Jurkat, Clone E6-1 (cell line): ENCODE measurements around the gene CYP19A1.

ENCODE experiments used
- DNase-seq: peaks from one replicate; pipeline ENCODE4 v3.0.0-alpha.2; 2011; ENCODE audit warnings: low read depth, low spot score
- H3K4me3 ChIP-seq: 2 replicates; pipeline ENCODE4 v1.5.1; 2011; ENCODE audit warnings: mild to moderate bottlenecking, low read length, control low read depth, moderate library complexity

Gene CYP19A1

GRCh38 chr15:51332206-51333147 lies 5.9 kb downstream of the CYP19A1 start:
- H3K4me3 ChIP-seq: no peak overlapping the region
- no peak for DNase-seq

- H3K4me3 ChIP-seq: no peak overlapping the region
- no peak for DNase-seq
These were observed 7.3 kb downstream of the CYP19A1 start for GRCh38 chr15:51331141-51331540.

- no peak for DNase-seq
- H3K4me3 ChIP-seq: no peak overlapping the region
These were observed 9.5 kb downstream of the CYP19A1 start for GRCh38 chr15:51328926-51329325.

GRCh38 chr15:51327081-51327480 lies 11.3 kb downstream of the CYP19A1 start:
- no peak overlapping the region for H3K4me3 ChIP-seq
- no peak for DNase-seq

- no peak overlapping the region for H3K4me3 ChIP-seq
- DNase-seq: no peak
These were observed 13.2 kb downstream of the CYP19A1 start for GRCh38 chr15:51325167-51325566.

- H3K4me3 ChIP-seq: no peak overlapping the region
- no peak for DNase-seq
These were observed 14.6 kb downstream of the CYP19A1 start for GRCh38 chr15:51323749-51324148.

GRCh38 chr15:51322621-51323296 lies 15.6 kb downstream of the CYP19A1 start:
- H3K4me3 ChIP-seq: no peak overlapping the region
- no peak for DNase-seq

- H3K4me3 ChIP-seq: no peak overlapping the region
- DNase-seq: no peak
These were observed 17.1 kb downstream of the CYP19A1 start for GRCh38 chr15:51321316-51321715.

GRCh38 chr15:51320843-51321242 lies 17.6 kb downstream of the CYP19A1 start:
- DNase-seq: no peak
- no peak overlapping the region for H3K4me3 ChIP-seq

- no peak overlapping the region for H3K4me3 ChIP-seq
These were observed 18.9 kb downstream of the CYP19A1 start for GRCh38 chr15:51319539-51319938.

GRCh38 chr15:51318382-51319150 lies 19.8 kb downstream of the CYP19A1 start:
- H3K4me3 ChIP-seq: no peak overlapping the region
- no peak for DNase-seq

More at GRCh38 chr15:51319539-51319938, 18.9 kb downstream of the CYP19A1 start:
- no peak for DNase-seq

- no peak for DNase-seq
These were observed 21.8 kb downstream of the CYP19A1 start for GRCh38 chr15:51316636-51317035.

GRCh38 chr15:51315726-51316125 lies 22.7 kb downstream of the CYP19A1 start:
- H3K4me3 ChIP-seq: no peak overlapping the region
- no peak for DNase-seq

More at GRCh38 chr15:51316636-51317035, 21.8 kb downstream of the CYP19A1 start:
- H3K4me3 ChIP-seq: no peak overlapping the region

- H3K4me3 ChIP-seq: no peak overlapping the region
- DNase-seq: no peak
These were observed 23.7 kb downstream of the CYP19A1 start for GRCh38 chr15:51314391-51315337.

- no peak for DNase-seq
- H3K4me3 ChIP-seq: no peak overlapping the region
These were observed 24.6 kb downstream of the CYP19A1 start for GRCh38 chr15:51313644-51314280.

- H3K4me3 ChIP-seq: no peak overlapping the region
- no peak for DNase-seq
These were observed 25.4 kb downstream of the CYP19A1 start for GRCh38 chr15:51313074-51313393.

GRCh38 chr15:51312166-51313073 lies 26.0 kb downstream of the CYP19A1 start:
- no peak for DNase-seq
- H3K4me3 ChIP-seq: no peak overlapping the region
